MM.1S (cell line): ENCODE data around the gene ZNF575.

ENCODE experiments used
- DNase-seq: peaks from one replicate; pipeline ENCODE4 v3.0.0-alpha.2; 2015
- H2AFZ ChIP-seq: fragments of 300-600 bp; sonication (generic); 2 replicates; pipeline ENCODE4 v1.6.0; 2016; ENCODE audit warnings: antibody characterized with exemption, low read length
- H3F3A ChIP-seq: fragments of 300-600 bp; sonication (generic); 2 replicates; pipeline ENCODE4 v1.6.1; 2016; ENCODE audit warnings: mild to moderate bottlenecking, antibody characterized with exemption, low read length, moderate library complexity, mixed read lengths; ENCODE audit not compliant: insufficient read depth
- H3K27ac ChIP-seq: fragments of 300-600 bp; sonication (generic); 2 replicates; pipeline ENCODE4 v1.5.1; 2016; ENCODE audit warnings: mild to moderate bottlenecking, low read length
- H3K27me3 ChIP-seq: fragments of 300-600 bp; sonication (generic); replicated peaks from 2 replicates; pipeline ENCODE4 v1.6.0; 2016; ENCODE audit warnings: low read length; ENCODE audit not compliant: insufficient read depth
- H3K36me3 ChIP-seq: fragments of 300-600 bp; sonication (generic); replicated peaks from 2 replicates; pipeline ENCODE4 v1.6.1; 2016; ENCODE audit warnings: mild to moderate bottlenecking, low read length, mixed read lengths; ENCODE audit not compliant: insufficient read depth
- H3K4me1 ChIP-seq: fragments of 300-600 bp; sonication (generic); 2 replicates; pipeline ENCODE4 v1.6.1; 2016; ENCODE audit warnings: low read length, mixed read lengths
- H3K4me2 ChIP-seq: fragments of 300-600 bp; sonication (generic); 2 replicates; pipeline ENCODE4 v1.6.0; 2016; ENCODE audit warnings: low read depth, low read length
- H3K4me3 ChIP-seq: fragments of 300-600 bp; sonication (generic); 2 replicates; pipeline ENCODE4 v1.5.1; 2016; ENCODE audit warnings: low read length, mixed read lengths
- H3K79me2 ChIP-seq: fragments of 300-600 bp; sonication (generic); 2 replicates; pipeline ENCODE4 v1.6.1; 2016; ENCODE audit warnings: mixed run types, low read length, mixed read lengths
- H3K9ac ChIP-seq: fragments of 300-600 bp; sonication (generic); 2 replicates; pipeline ENCODE4 v1.6.1; 2016; ENCODE audit warnings: low read length, mixed read lengths
- H3K9me2 ChIP-seq: fragments of 300-600 bp; sonication (generic); replicated peaks from 2 replicates; pipeline ENCODE4 v1.6.1; 2016; ENCODE audit warnings: mild to moderate bottlenecking, low read length, mixed read lengths; ENCODE audit not compliant: insufficient read depth
- H3K9me3 ChIP-seq: fragments of 300-600 bp; sonication (generic); replicated peaks from 2 replicates; pipeline ENCODE4 v1.6.1; 2016; ENCODE audit warnings: mild to moderate bottlenecking, low read length, mixed read lengths; ENCODE audit not compliant: insufficient read depth
- H4K20me1 ChIP-seq: fragments of 300-600 bp; sonication (generic); 2 replicates; pipeline ENCODE4 v1.6.1; 2016; ENCODE audit warnings: mild to moderate bottlenecking, low read length, moderate library complexity, mixed read lengths; ENCODE audit not compliant: insufficient read depth
- EZH2 ChIP-seq: fragments of 300-600 bp; sonication (generic); optimal IDR thresholded peaks from 2 replicates; pipeline ENCODE3; 2017; ENCODE audit warnings: low read depth, mild to moderate bottlenecking, antibody characterized with exemption, low read length, mixed read lengths
- EZH2phosphoT487 ChIP-seq: fragments of 300-600 bp; sonication (generic); IDR thresholded peaks from 2 replicates; pipeline ENCODE4 v1.6.1; 2018; ENCODE audit warnings: antibody characterized with exemption, low read length
- TF ChIP-seq, protein P1 (sequence below): fragments of 300-600 bp; sonication (generic); IDR thresholded peaks from 2 replicates; pipeline ENCODE4 v1.5.1; 2016; ENCODE audit warnings: antibody characterized with exemption, low read length, mixed read lengths

The ZNF575 gene

DNA sequence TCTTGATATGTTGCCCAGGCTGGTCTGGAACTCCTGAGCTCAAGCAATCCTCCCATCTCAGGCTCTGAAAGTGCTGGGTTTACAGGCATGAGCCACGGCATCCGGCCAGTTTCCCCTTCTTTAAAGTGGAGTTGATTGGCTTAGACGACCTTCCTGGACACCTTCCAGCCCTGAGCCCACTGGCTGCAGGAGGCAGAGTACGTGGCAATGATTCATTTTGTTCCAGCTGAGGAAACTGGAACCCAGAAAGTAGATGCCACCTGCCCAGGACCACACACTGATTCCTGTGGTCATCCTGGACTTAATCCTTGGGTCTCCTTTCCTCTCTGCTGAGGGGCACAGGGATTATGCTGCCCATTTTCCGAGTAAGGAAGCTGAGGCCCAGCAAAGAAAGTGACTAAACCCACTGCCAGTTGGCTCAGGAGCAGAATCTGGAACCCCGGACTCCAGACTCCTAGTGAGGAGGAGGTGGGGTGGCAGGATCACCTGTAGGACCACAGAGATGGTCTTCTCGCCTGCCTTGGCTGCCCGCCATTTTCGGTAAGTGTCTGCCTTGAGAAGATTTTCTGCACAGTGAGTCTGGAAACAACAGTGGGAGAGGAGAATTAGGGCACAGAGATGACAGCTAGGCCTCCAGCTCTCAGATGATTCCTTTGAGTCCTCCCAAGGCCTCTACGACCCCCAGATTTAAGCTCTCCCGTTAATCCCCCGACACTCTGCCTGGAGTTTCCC, 41.6 kb downstream of the ZNF575 start:
- peak overlapping the region; percentile 79 for H3K4me2 ChIP-seq
- H3K4me1 ChIP-seq: peaks cover 4% of the 10 kb centered on the region; the same call in 1 of the 2 replicates
- H2AFZ ChIP-seq: peak overlapping the region; percentile 96
- H3F3A ChIP-seq: no peaks in the 10 kb centered on the region
- peak overlapping the region; percentile 97 for H3K9ac ChIP-seq
- DNase-seq: no peak
- peaks cover 19% of the 10 kb centered on the region for H3K79me2 ChIP-seq
- no peaks in the 10 kb centered on the region for H3K9me2 ChIP-seq
- H3K27me3 ChIP-seq: peaks cover 19% of the 10 kb centered on the region; the same call in 1 of the 2 replicates
- peak overlapping the region; percentile 53; the same call in 1 of the 2 replicates for H3K27ac ChIP-seq
- H3K4me3 ChIP-seq: peak overlapping the region; percentile 100
- no peaks in the 10 kb centered on the region for H4K20me1 ChIP-seq
- TF ChIP-seq EZH2phosphoT487: no peak
- TF ChIP-seq, protein P1, sequence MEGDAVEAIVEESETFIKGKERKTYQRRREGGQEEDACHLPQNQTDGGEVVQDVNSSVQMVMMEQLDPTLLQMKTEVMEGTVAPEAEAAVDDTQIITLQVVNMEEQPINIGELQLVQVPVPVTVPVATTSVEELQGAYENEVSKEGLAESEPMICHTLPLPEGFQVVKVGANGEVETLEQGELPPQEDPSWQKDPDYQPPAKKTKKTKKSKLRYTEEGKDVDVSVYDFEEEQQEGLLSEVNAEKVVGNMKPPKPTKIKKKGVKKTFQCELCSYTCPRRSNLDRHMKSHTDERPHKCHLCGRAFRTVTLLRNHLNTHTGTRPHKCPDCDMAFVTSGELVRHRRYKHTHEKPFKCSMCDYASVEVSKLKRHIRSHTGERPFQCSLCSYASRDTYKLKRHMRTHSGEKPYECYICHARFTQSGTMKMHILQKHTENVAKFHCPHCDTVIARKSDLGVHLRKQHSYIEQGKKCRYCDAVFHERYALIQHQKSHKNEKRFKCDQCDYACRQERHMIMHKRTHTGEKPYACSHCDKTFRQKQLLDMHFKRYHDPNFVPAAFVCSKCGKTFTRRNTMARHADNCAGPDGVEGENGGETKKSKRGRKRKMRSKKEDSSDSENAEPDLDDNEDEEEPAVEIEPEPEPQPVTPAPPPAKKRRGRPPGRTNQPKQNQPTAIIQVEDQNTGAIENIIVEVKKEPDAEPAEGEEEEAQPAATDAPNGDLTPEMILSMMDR: no peak
- TF ChIP-seq EZH2: no peak
- H3K9me3 ChIP-seq: no peaks in the 10 kb centered on the region
- no peaks in the 10 kb centered on the region for H3K36me3 ChIP-seq

DNA sequence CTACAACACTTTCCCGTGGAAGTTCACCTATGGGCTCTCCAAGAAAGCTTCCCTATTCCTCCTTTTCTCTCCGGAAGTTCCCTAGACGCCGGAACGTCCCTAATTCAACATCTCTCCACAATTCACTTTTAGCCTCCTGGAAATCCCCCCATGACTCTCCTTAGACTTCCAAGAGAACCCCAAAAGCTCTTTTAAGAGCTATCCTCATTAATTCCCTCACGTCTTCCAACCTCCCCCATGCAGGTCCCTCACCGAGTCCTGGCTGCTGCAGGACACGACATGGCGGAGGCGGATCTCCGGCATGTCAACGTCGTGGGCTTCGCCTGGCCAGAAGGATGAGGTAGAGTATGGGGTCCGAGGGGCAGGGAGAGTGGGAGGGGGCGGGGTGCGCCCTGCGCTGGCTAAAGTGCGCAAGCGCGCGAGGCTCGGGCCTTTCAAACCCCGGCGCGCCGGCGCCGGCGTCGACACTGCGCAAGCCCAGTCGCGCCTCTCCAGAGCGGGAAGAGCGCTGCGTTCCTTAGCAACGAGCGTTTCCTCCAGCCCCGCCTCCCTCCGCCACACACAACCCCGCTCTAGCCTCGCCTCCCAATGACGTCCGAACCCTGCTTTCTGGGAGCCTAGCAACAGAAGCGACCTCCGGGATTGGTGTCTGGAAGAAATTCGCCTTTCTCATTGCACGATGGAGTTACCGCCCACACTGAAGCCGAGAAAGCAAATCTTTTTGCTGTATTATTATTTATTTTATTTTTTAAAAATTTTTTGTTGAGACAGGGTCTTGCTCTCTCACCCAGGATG, 42.4 kb downstream of the ZNF575 start, which contains the start of the genes PINLYP and XRCC1:
Gene PINLYP (plus strand): TSS at position 646 of the 795 bp plus-strand sequence. CDS start 1,391 bp downstream, outside the sequence.
Gene XRCC1 (minus strand): TSS at position 372 of the 795 bp plus-strand sequence. CDS start 69 bp downstream, at position 303.
- Histone ChIP-seq H3F3A (no peaks in the 10 kb centered on the region), H3K79me2 (peaks cover 16% of the 10 kb centered on the region), H3K9me2 (no peaks in the 10 kb centered on the region), H3K4me3 (peak within 1 kb of the TSS; percentile 100), H3K4me2 (peak within 1 kb of the TSS; percentile 97), H2AFZ (peak within 1 kb of the TSS; percentile 96), H3K4me1 (peaks cover 4% of the 10 kb centered on the region; the same call in 1 of the 2 replicates), H3K27me3 (peaks cover 19% of the 10 kb centered on the region; the same call in 1 of the 2 replicates), H3K27ac (peak within 1 kb of the TSS; percentile 53; the same call in 1 of the 2 replicates), H3K9ac (peak within 1 kb of the TSS; percentile 97), H4K20me1 (no peaks in the 10 kb centered on the region), H3K9me3 (no peaks in the 10 kb centered on the region), H3K36me3 (no peaks in the 10 kb centered on the region)
- TF ChIP-seq, protein P1: no peak
- TF ChIP-seq EZH2phosphoT487: no peak
- TF ChIP-seq EZH2: no peak
- DNase-seq: peak; percentile 99

DNA sequence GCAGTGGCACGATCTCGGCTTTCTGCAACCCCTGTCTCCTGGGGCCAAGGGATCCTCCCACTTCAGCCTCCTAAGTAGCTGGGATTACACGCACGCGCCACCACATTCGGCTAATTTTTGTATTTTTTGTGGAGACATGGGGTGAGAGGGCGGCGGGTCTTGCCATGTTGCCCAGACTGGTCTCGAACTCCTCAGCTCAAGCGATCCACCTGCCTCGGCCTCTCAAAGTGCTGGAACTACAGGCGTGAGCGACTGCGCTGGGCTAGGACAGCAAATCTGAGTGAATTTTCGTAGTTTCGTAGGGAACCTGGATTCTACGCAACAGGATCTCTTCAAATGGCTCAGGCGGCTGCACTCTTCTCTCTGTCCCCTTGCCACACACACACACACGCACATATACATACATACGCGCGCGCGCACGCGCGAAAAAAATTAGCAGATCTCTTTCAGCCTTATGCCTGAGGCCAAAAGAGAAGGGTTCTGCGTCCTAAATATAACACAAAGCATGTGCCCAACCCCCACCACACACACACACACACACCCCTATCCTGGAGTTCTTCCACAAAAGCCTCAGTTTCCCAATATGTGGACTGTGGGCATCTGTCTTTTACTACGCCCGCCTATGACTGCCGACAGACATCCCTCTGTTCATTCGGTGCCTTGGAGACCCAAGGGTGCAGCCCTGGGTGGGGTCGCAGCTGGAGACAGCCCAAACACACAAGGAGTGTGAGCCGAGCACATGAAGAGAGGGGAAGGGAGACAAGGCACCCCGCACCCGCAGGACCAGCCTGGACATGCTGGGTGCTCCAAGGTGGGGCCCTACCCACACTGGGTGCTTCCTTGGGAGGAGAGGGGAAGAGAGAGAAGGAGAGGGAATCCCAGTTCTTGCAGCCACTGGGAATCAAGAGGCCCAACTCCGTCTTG, 43.2 kb downstream of the ZNF575 start:
- H3F3A ChIP-seq: no peaks in the 10 kb centered on the region
- no peak for DNase-seq
- H3K4me1 ChIP-seq: peaks cover 4% of the 10 kb centered on the region; the same call in 1 of the 2 replicates
- H3K36me3 ChIP-seq: no peaks in the 10 kb centered on the region
- peak overlapping the region; percentile 69; the same call in 1 of the 2 replicates for H3K9ac ChIP-seq
- H3K9me2 ChIP-seq: no peaks in the 10 kb centered on the region
- H3K4me3 ChIP-seq: peak overlapping the region; percentile 100
- H3K9me3 ChIP-seq: no peaks in the 10 kb centered on the region
- TF ChIP-seq, protein P1: no peak
- TF ChIP-seq EZH2phosphoT487 (no peak), EZH2 (no peak)
- peaks cover 19% of the 10 kb centered on the region; the same call in 1 of the 2 replicates for H3K27me3 ChIP-seq
- H3K79me2 ChIP-seq: peaks cover 16% of the 10 kb centered on the region
- peak overlapping the region; percentile 46; the same call in 1 of the 2 replicates for H3K27ac ChIP-seq
- peak overlapping the region; percentile 86 for H2AFZ ChIP-seq
- peak overlapping the region; percentile 97 for H3K4me2 ChIP-seq
- no peaks in the 10 kb centered on the region for H4K20me1 ChIP-seq
